HG02870 (cell line): ENCODE data around the gene PGLYRP3.

ENCODE experiments used
- ATAC-seq: cut with Tn5 transposase; IDR thresholded peaks from one replicate; pipeline ENCODE4 v1.9.1; 2021; ENCODE audit warnings: mild to moderate bottlenecking, moderate library complexity; ENCODE audit not compliant: unreplicated experiment

The PGLYRP3 gene

GRCh38 chr1:153261281-153262069 is 51.3 kb downstream of the PGLYRP3 start:
- ATAC-seq = no peak

- no peak for ATAC-seq
Observed at GRCh38 chr1:153260585-153261280, 52.0 kb downstream of the PGLYRP3 start.

- no peak for ATAC-seq
Observed at GRCh38 chr1:153259387-153259786, 53.4 kb downstream of the PGLYRP3 start, which contains the start of gene LORICRIN. TSS of gene LORICRIN (plus strand) at chr1:153259687. CDS start at chr1:153260950, 1,263 bp downstream.

- no peak for ATAC-seq
Observed at GRCh38 chr1:153253693-153254092, 59.1 kb downstream of the PGLYRP3 start.

GRCh38 chr1:153253076-153253475 is 59.7 kb downstream of the PGLYRP3 start:
- no peak for ATAC-seq

- no peak for ATAC-seq
Observed at GRCh38 chr1:153251988-153252387, 60.8 kb downstream of the PGLYRP3 start.

- no peak for ATAC-seq
Observed at GRCh38 chr1:153251562-153251961, 61.2 kb downstream of the PGLYRP3 start.

- no peak for ATAC-seq
Observed at GRCh38 chr1:153251087-153251486, 61.7 kb downstream of the PGLYRP3 start.

- ATAC-seq = no peak
Observed at GRCh38 chr1:153250166-153250565, 62.6 kb downstream of the PGLYRP3 start.

- no peak for ATAC-seq
Observed at GRCh38 chr1:153248176-153248879, 64.4 kb downstream of the PGLYRP3 start.
